GM12891 (cell line): ENCODE data around the gene PTTG2.
A peak's percentile ranks its signal among the peaks of the same experiment; 100 is the strongest.

Experiments
- DNase-seq: peaks from one replicate; pipeline ENCODE4 v3.0.0; 2011; ENCODE audit warnings: low spot score; ENCODE audit not compliant: insufficient read length
- FAIRE-seq: peaks from 2 replicates; lab custom pipeline; 2011; peaks lifted over from hg19 to GRCh38; lab: Jason Lieb, UNC
- PAX5 ChIP-seq: IDR thresholded peaks from 2 replicates; pipeline ENCODE4 v1.6.1; 2011; ENCODE audit warnings: low read length, moderate library complexity, mild to moderate bottlenecking; ENCODE audit not compliant: insufficient read depth, severe bottlenecking
- POLR2A ChIP-seq: IDR thresholded peaks from 2 replicates; pipeline ENCODE4 v1.6.1; 2011; ENCODE audit warnings: low read depth, low read length, control low read depth
- POLR2AphosphoS5 ChIP-seq: IDR thresholded peaks from 2 replicates; pipeline ENCODE4 v1.6.1; 2011; ENCODE audit warnings: low read depth, low read length, control low read depth
- POU2F2 ChIP-seq: IDR thresholded peaks from 2 replicates; pipeline ENCODE4 v1.6.1; 2011; ENCODE audit warnings: low read depth, mild to moderate bottlenecking, control low read depth, low read length, moderate library complexity
- SPI1 ChIP-seq: IDR thresholded peaks from 2 replicates; pipeline ENCODE4 v1.6.1; 2011; ENCODE audit warnings: low read depth, low read length, control low read depth
- TAF1 ChIP-seq: IDR thresholded peaks from 2 replicates; pipeline ENCODE4 v1.6.1; 2011; ENCODE audit warnings: low read depth, low read length, control low read depth

The PTTG2 gene

GRCh38 chr4:37953620-37954293 is 6.4 kb upstream of the PTTG2 start:
- no peak for DNase-seq
- FAIRE-seq: peak; percentile 35
- TF ChIP-seq POLR2AphosphoS5: no peak
- no peak for TF ChIP-seq POU2F2
- no peak for TF ChIP-seq PAX5
- TF ChIP-seq TAF1: no peak
- no peak for TF ChIP-seq SPI1
- TF ChIP-seq POLR2A: no peak

- TF ChIP-seq PAX5: no peak
- TF ChIP-seq TAF1: no peak
- no peak for TF ChIP-seq SPI1
- no peak for TF ChIP-seq POLR2A
- TF ChIP-seq POU2F2: no peak
- TF ChIP-seq POLR2AphosphoS5: no peak
- no peak for FAIRE-seq
- DNase-seq: no peak
Measured at GRCh38 chr4:37956941-37957340, 3.3 kb upstream of the PTTG2 start.

- TF ChIP-seq POLR2AphosphoS5: no peak
- no peak for TF ChIP-seq TAF1
- TF ChIP-seq POU2F2: no peak
- no peak for TF ChIP-seq POLR2A
- no peak for TF ChIP-seq PAX5
- TF ChIP-seq SPI1: no peak
- no peak for FAIRE-seq
- DNase-seq: no peak
Measured at GRCh38 chr4:37958932-37959331, 1.3 kb upstream of the PTTG2 start.

- FAIRE-seq (no peak), DNase-seq (no peak)
- TF ChIP-seq TAF1 (no peak), POLR2A (no peak), POLR2AphosphoS5 (no peak), PAX5 (no peak), SPI1 (no peak), POU2F2 (no peak)
Measured at GRCh38 chr4:37960679-37961450, 667 bp downstream of the PTTG2 start.

- FAIRE-seq: peak; percentile 89
- no peak for DNase-seq
- no peak for TF ChIP-seq POLR2A
- TF ChIP-seq POU2F2: no peak
- TF ChIP-seq TAF1: no peak
- no peak for TF ChIP-seq POLR2AphosphoS5
- no peak for TF ChIP-seq PAX5
- TF ChIP-seq SPI1: no peak
Measured at GRCh38 chr4:37964734-37965457, 4.7 kb downstream of the PTTG2 start.

GRCh38 chr4:37966044-37966443 is 5.8 kb downstream of the PTTG2 start:
- no peak for DNase-seq
- FAIRE-seq: no peak
- TF ChIP-seq POU2F2 (no peak), POLR2AphosphoS5 (no peak), SPI1 (no peak), POLR2A (no peak), PAX5 (no peak), TAF1 (no peak)

- DNase-seq (no peak), FAIRE-seq (no peak)
Measured at GRCh38 chr4:37967736-37968135, 7.5 kb downstream of the PTTG2 start.

GRCh38 chr4:37968747-37969146 is 8.5 kb downstream of the PTTG2 start:
- no peak for TF ChIP-seq PAX5
- TF ChIP-seq SPI1: no peak
- no peak for TF ChIP-seq POLR2AphosphoS5
- TF ChIP-seq POLR2A: no peak
- TF ChIP-seq POU2F2: no peak
- TF ChIP-seq TAF1: no peak
- DNase-seq (no peak), FAIRE-seq (peak; percentile 75)

More at GRCh38 chr4:37967736-37968135, 7.5 kb downstream of the PTTG2 start:
- TF ChIP-seq PAX5: no peak
- no peak for TF ChIP-seq SPI1
- no peak for TF ChIP-seq POLR2A
- TF ChIP-seq POU2F2: no peak
- no peak for TF ChIP-seq POLR2AphosphoS5
- TF ChIP-seq TAF1: no peak

- peak; percentile 16 for FAIRE-seq
- TF ChIP-seq SPI1: no peak
- no peak for DNase-seq
Measured at GRCh38 chr4:37970702-37971101, 10.5 kb downstream of the PTTG2 start.
